ENCODE results near the gene KCNJ18.
"Not testable (repeated sequence)": the region's sequence is repeated elsewhere in the genome, so short reads cannot be mapped to it uniquely, and the experiment has no call there.

KCNJ18 gene

DNA sequence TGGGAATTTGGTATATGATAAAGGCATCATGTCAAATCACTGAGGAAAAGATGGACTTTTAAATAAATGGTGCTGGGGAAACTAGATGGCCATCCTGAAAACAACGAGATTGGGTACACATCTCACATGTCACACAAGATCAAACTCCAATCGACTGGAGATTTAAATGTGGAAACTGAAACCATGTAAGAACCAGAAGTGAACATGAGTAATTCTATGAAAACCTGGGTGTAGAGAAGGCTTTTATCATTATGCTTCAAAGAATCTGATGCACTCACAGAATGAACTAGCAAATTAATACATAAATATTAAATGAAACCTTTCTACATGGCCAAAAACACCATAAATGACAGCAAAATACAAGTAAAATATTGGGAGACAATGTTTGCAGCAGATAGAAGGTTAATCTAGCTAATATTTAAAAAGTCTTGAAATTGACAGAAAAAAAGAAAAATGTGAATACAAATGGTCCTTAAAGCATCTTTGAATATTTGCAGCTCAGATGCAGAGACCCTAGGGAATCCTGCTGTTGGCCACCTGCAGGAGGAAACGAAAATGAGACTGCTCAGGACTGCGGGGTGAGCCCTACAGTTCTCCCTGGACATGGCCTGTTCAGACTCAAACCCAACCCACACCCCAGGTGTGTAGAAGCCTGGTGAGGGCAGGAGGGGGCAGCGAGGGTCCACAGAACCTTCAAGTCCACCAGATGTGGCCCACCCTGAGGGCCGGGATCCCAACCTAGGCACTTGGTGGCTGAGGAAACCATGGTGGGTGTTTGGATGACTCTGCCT is 32.1 kb downstream of the KCNJ18 start:
- not testable (repeated sequence) for DNase-seq (ENCODE audit: low read depth)

DNA sequence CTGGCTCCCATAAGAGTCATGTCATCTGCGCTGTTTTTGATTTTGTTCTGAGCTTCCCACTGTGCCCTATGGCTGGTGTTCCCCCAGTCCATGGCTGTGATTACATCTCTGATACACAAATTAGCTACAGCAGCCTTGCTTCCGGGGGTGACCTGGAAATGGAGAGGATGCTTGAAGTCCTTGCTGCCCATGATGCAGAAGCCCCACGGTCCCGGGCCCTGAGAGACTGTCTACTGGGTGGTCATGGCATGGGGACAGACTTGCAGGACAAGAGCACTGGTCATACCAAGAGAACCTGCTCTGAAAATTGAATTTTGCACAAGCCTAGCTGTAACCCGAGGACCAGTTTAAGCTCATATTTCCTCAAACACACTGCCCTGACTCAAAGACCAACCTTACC is 38.8 kb downstream of the KCNJ18 start:
- not testable (repeated sequence) for DNase-seq (ENCODE audit: low read depth)

DNA sequence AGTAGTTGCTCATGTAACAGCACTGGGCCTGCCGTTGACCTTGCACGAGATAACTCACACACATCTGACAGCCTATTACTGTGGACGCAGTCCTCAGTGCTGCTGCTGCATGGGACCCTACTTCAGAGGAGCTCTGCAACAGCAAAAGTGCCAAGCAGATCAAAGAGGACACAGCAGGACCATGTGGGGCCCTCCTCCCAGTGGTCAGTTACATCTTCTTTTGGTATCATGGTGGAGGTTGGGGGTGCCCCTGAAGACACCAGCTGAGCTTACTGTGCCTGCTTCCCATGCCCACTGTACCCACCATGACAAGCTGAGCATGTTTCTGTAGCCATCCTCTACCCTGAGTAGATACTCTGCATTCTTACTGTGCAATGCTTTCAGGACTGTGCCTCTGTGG is 41.6 kb downstream of the KCNJ18 start:
- DNase-seq (ENCODE audit: low read depth), result not testable (repeated sequence)

DNA sequence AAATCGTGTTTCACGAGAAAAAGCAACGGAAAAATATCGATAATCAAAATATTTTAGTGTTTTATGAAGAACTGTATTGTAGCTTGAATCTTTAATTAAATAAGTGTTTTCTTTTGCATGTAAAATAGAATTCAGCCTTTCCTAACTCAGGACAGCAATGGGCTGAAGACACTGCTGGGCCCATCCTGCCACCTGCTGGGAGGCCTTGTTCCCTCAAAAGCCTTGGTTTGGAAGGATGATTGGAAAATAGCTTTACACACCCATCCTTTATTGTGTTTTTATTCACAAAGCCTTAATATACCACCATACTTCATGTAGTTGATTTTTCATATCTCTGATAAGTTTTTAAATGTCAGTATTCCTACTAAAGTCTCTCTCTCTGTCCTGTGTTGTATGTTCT is 43.5 kb downstream of the KCNJ18 start:
- DNase-seq (ENCODE audit: low read depth), result not testable (repeated sequence)

DNA sequence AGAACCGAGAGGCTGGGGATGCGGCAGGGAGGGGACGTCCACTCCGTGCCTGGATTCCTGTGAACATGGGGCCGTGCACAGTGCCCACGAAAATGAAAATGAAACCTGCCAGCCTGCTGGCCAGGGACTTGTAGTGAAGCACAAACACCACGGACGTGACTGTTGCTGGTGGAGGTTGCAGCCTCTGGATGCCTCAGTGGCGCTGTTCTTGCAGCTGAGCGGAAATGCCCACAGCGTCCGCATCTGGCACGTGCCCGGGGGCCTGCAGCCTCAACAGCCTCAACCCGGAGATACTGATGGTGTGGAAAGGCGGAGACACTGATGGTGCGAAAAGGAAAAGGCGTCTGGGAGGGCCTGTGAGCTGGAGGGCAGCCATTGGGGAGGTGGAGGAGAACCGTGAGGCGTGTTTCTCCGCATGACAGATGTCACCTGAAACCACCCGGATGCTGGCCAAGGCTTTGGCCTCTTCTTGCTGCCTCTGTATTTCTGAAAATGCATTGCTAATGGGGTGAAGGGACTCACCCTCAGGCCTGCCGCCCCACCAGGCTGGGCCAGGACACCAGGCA is 44.8 kb downstream of the KCNJ18 start:
- not testable (repeated sequence) for DNase-seq (ENCODE audit: low read depth)

GRCh38 chr17:21738241-21738640 is 45.9 kb downstream of the KCNJ18 start:
- DNase-seq (ENCODE audit: low read depth), result not testable (repeated sequence)

DNA sequence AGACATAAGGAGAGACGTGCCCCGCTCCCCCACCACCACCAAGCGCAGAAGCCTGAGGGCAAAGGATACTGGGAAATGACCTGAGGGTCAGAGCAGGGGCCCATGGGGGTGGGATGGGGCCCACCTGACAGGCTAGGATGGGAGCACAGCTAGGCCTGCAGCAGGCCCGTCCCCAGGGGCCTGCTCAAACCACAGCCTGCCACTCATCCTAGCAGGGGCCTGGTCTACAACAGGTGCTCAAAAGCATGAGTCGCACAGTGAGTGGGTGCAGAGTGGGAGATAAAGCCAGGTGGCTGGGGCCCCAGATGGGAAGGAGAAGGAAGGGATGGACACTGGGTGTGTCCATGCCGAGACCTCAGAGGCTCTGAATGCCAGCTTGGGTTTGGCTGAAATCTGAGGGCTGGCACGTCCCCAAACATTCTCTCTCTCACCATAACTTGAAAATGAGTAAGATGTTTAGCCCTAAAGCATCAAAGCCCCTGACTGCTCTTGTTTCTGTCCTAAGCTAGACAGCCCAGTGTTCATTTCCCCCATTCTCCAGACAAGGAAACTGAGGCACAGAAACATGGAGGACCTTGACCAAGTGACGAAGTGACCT is 46.7 kb downstream of the KCNJ18 start:
- DNase-seq (ENCODE audit: low read depth), result not testable (repeated sequence)

- not testable (repeated sequence) for DNase-seq (ENCODE audit: low read depth)
Observed at GRCh38 chr17:21739485-21739884, 47.2 kb downstream of the KCNJ18 start.

GRCh38 chr17:21740836-21741235 is 48.5 kb downstream of the KCNJ18 start:
- not testable (repeated sequence) for DNase-seq (ENCODE audit: low read depth)

DNA sequence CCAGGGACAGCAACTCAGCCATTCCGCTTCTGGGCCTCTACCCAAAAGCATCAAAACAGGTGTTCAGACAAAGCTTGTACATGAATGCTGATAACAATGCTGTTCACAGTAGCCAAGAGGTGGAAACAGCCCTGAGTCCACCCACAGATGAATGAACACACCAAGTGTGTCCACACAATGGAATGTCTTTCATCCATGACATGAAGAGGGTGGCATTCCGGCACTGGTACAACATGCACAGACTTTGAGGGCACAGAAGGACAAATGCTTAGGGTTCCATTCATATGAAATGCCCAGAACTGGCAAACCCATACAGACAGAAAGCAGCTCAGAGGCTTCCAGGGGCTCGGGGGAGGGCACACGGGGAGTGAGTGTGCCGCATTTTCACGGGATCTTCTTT is 49.2 kb downstream of the KCNJ18 start:
- not testable (repeated sequence) for DNase-seq (ENCODE audit: low read depth)

DNA sequence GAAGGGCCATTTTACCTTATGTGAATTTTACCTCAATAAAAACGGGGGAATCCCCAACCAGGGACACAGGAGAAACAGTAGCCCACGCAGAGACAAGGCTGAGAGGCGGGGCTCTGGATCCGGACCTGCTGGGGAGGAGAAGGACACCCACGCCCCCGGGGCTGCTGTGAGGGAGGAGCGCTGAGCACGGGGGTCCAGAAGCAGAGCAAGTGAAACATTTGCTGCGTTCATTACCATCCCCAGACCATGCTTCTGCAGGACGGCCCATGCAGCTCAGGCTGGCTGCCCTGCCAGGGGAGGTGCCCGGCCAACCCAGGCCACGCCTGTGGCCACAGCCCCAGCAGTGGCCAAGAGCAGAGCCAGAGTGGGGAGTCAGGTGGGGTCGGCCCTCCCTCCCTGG is 50.0 kb downstream of the KCNJ18 start:
- no peak for DNase-seq (ENCODE audit: low read depth)

DNA sequence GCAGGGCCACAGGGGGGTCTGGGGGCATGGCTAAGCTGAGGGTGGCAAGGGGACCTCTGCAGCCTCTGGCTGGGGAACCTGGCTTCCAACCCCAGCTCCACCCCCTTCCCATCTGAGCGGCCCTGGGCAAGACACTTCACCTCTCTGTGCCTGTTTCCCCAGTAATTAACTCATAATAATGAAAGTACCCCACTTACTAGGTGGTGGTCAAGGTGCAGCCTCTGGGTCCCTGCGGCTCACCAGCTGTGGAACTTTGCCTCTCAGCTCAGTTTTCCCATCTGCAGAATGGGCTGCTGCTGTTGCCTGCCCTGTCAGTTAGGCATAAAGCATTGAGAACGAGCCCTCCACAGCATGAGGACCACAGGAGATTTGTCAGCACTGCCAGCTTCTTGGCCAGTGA is 51.8 kb downstream of the KCNJ18 start:
- DNase-seq (ENCODE audit: low read depth), result not testable (repeated sequence)

- DNase-seq (ENCODE audit: low read depth), result not testable (repeated sequence)
Observed at GRCh38 chr17:21744621-21745020, 52.3 kb downstream of the KCNJ18 start.

DNA sequence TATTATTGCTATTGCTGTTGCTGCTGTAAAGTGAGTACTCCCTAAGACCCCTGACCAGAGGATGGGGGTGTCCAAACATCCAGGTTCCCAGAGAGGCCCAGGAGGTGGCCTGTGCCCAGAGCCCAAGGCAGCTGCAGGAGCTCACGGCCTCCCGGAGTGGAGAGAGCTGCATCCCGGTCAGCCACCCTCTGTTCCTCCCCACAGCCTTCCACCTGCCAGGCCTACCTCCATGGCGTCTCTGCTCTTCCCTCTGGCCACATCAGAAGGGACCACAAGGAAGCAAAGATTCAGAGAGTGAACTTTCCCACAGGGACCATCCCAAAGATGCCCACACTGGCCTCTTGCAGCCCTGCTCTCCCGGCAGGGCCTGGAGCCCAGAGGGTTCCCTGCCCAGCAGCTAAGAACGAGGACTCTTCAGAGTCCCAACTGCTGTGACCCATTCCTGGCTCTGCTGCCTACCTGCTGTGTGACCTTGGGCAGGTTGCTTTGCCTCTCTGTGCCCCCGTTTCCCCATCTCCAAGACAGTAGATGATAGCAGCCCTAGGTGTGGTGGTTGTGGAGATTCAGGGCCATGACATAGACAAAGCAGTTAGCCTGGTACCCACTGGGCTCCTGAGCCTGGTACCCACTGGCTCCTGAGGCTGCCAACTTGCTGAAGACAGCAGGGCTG is 53.2 kb downstream of the KCNJ18 start:
- not testable (repeated sequence) for DNase-seq (ENCODE audit: low read depth)

DNA sequence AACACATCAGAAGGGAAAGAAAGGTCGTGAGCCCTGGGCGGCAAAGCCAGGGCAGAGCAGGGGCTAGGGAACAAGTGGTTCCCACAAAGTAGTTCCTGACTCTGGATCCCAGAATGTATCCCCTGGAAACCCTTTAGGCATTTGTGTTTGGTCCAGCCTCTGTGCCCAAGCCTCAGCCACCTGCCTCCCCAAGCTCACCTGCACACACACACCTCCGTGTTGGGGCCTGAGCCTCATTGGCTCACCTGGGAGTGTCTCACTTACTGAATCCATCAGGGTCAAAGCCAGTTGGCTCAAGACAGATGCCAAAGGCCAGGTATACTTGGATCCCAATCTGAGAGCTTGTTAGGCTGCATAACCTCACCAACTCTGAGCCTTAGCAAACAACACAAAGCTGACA is 54.1 kb downstream of the KCNJ18 start:
- DNase-seq (ENCODE audit: low read depth), result not testable (repeated sequence)

DNA sequence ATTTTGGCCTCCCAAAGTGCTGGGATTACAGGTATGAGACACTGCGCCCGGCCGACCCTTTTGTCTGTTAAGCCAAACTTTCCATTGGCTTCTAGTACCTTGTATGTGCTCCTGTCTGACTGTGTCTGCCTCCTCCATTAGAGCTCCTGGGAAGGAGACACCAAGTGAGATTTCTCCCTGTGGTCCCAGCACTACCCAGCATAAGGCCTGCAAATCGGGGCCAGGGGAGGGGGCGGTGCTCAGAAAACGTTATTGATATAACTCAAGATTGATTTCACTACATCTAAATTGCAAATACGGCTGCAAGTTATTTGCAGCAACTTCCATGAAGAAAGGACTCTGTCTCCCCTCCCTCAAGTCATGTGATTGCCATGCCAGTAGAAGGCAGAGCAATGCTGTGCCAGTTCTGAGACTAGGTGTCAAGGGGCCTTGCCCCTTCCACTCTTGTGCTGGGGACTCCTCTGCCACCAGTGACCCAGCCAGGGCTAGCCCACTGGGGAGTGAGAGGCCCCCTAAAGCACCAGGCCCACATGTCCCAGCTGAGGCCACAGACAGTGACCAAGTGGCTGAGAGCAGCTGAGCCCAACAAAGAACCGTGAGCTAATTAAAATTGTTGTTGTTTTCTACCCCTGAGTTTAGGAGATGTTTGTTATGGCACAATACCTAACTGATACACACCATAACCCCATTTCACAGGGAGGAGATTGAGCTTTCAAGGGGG is 55.0 kb downstream of the KCNJ18 start:
- not testable (repeated sequence) for DNase-seq (ENCODE audit: low read depth)

- DNase-seq (ENCODE audit: low read depth), result not testable (repeated sequence)
Observed at GRCh38 chr17:21748686-21749085, 56.4 kb downstream of the KCNJ18 start.

DNA sequence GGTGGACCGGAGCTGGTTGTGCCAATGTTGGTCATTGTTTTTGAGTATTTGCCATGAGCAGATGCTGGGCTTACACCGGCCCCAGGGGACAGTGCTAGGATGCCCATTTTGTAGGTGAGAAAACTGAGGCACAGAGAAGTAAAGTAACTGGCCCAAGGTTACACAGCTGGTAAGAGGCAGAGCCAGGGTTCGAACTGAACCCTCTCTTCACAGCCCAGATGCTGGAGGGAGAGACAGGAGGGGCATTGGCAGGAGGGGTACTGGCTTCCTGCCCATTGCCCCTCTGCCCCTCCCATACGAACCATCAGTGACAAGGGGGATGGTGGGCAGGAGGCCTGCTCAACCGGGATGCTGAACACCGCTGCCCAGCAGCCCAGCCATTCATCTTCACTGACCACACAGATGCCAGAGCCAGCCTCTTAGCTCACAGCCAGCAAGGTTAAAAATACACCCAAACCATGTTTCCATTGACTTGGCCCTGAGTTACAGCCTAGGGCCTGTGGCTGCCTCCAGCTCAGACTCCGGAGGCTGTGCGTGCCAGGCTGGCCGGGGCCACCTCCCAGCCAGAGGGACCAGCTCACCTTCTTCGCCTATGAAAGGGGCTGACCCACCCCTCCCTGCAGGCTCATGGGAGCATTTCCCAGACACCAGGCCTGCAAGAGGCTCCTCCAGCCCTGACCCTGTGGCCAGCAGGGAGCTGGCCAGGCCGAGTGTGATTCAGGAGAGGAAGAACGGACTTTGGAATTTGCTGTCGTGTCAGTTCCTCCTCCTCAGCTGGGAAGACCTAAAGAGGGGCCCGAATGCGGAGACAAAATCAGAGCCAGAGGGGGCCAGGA is 57.6 kb downstream of the KCNJ18 start:
- not testable (repeated sequence) for DNase-seq (ENCODE audit: low read depth)

- not testable (repeated sequence) for DNase-seq (ENCODE audit: low read depth)
Observed at GRCh38 chr17:21751111-21751510, 58.8 kb downstream of the KCNJ18 start.

Data from GM04503 (cell line).